DND-41 (cell line): Measurements from ENCODE around the gene DNAJB13.

ENCODE experiments used
- EZH2 ChIP-seq: IDR thresholded peaks from 3 replicates; pipeline ENCODE4 v1.6.1; 2012; ENCODE audit warnings: borderline replicate concordance, low read depth, mild to moderate bottlenecking, moderate library complexity, low read length, inconsistent platforms; ENCODE audit not compliant: severe bottlenecking
- TF ChIP-seq, protein P1 (sequence below): IDR thresholded peaks from 2 replicates; pipeline ENCODE4 v1.5.1; 2012; ENCODE audit warnings: borderline replicate concordance, low read length, moderate library complexity, mild to moderate bottlenecking; ENCODE audit not compliant: poor library complexity, severe bottlenecking; ENCODE audit errors: extremely low read depth

DNA sequence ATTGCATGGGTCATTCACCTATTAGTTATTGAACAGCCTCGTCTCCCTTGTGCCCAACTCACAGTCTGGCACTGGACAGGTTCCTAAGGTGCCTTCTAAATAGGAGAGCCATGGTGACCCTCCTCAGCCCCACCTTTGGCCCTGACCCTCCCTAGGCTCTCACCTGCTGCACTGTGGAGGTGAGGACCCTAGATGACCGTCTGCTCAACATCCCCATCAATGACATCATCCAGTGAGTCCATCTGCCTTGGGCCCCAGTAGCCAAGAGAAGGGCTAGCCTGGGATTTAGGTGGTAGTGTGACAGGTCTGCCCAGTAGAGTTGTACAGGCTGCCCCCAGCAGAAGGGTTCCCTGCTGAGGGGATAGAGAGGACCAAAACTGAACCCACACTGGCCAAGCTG, 18.3 kb downstream of the DNAJB13 start:
- no peak for TF ChIP-seq EZH2
- TF ChIP-seq, protein P1, sequence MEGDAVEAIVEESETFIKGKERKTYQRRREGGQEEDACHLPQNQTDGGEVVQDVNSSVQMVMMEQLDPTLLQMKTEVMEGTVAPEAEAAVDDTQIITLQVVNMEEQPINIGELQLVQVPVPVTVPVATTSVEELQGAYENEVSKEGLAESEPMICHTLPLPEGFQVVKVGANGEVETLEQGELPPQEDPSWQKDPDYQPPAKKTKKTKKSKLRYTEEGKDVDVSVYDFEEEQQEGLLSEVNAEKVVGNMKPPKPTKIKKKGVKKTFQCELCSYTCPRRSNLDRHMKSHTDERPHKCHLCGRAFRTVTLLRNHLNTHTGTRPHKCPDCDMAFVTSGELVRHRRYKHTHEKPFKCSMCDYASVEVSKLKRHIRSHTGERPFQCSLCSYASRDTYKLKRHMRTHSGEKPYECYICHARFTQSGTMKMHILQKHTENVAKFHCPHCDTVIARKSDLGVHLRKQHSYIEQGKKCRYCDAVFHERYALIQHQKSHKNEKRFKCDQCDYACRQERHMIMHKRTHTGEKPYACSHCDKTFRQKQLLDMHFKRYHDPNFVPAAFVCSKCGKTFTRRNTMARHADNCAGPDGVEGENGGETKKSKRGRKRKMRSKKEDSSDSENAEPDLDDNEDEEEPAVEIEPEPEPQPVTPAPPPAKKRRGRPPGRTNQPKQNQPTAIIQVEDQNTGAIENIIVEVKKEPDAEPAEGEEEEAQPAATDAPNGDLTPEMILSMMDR: no peak
